ENCODE measurements around the gene ZNF23.

Gene ZNF23

DNA sequence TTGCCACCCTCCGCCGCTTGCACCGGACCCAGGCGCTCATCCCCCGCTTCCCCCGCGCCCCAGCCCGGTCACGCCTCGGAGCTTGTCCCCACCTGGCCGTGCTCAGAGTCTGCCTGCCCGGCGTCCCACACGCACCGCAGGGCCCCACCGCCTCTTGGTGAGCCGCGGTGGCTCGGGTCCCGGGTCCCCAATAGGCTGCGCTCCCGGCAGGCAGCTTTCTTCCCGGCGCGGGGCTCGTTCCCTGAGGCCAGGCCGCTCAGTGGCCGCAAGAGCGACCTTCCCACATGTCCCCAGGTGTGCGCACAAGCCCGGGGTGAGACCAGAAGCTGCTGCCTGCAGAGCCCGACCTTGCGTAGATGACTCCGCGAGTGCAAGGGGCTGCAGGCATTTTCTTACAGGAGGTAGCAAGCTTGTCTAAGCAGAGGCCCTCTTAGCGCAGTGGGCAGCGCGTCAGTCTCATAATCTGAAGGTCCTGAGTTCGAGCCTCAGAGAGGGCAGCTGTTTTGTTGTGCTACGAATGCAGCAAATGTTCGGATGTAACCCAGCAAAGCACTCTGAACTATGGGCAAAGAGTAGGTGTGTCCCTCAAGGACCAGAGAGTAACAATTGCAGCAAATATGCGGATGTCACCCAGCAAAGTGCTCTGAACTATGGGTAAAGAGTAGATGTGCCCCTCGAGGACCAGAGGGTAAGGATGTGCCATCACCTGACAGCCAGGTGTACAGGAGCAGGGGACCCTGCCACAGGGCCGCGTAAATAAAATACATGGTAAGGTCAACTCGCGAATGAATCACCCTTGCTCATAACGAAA, 35.8 kb downstream of the ZNF23 start:
- peak; percentile 84 for DNase-seq (ENCODE audit: low read depth)

DNA sequence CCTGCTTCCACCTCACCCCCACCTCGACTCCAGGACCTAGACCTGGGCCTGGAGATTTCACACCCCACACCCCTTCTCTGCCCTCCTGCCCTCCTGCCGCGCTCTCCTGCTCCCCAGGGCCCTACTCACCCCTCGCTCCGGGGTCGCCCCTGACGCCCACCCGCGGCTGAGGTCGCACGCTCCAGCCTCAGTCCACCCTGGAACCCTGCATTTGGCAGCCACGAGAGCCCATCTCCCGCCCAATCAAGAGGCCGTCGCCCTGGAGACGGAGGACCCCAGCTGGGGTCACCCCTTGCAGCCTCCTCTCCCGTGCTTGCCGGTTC, 36.3 kb downstream of the ZNF23 start:
- no peak for DNase-seq (ENCODE audit: low read depth)

DNA sequence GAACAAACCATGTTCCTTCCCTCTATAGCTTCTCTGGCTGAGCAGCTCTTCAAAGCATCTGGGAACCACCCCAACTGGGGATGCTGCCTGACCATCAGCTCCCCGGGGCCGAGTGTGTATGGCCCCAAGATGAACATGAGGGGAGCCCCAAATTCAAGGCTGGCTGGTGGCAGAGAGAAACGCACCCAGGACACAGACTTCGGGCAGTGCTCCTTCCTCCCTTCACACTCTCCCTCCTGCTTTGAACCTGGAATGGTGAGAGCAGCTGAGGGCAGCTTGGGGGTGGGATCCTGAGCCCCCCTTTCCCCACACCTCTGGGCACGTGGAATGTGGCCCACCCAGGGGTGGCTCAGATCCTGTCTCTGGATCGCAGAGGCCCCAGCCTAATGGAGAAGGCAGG, 37.4 kb downstream of the ZNF23 start:
- DNase-seq (ENCODE audit: low read depth), result no peak

DNA sequence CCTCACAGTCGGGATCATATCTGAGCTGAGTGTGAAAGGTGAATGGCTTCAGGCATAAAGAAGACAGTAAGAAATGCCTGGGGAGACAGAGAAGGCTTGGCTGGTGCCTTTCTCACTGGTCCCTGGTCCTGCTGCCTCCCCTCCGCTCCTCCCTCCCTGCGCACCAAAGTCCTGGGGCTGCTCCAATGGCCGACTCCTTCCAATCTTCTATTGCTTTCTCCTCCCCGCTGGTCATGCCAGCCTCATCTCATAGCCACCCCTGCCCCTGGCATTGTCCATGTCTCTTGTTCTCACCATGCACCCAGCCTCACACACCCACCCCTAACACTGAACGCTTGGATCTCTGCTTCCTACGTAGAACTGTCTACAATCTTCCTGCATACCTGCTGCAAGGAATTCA, 38.2 kb downstream of the ZNF23 start:
- DNase-seq (ENCODE audit: low read depth), result no peak

DNA sequence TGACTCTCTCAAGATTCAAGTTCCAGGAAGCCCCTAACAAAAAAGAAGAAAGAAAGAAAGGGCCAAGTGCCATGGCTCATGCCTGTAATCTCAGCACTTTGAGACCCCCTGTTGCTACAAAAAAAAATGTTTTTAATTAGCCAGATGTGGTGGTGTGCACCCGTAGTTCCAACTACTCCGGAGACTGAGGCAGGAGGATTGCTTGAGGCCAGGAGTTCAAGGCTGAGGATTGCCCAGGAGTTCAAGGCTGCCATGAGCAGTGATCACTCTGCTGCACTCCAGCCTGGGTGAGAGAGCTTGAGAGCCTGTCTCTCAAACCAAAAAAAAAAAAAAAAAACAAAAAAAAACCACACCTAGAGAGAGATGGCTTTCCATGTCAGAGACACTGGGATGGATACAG, 39.0 kb downstream of the ZNF23 start:
- DNase-seq (ENCODE audit: low read depth), result no peak

DNA sequence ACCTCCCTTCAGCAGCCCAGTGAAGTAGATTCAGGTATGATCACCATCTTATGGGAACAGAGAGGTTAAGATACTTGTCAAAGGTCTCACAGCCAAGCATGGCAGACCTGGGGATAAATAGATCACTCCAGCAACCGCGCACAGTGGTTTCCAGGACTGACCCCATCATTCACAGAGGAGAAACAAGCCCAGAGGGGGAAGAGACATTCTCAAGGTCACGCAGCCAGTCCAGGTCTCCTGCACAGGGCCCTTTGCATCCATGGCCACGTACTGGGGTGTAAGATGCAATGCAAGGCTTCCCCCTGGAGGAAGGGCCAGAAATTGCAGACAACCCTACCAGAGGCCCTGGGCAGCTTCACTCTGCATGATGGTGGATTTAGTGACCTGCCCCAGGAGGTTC, 40.1 kb downstream of the ZNF23 start:
- DNase-seq (ENCODE audit: low read depth), result no peak

DNA sequence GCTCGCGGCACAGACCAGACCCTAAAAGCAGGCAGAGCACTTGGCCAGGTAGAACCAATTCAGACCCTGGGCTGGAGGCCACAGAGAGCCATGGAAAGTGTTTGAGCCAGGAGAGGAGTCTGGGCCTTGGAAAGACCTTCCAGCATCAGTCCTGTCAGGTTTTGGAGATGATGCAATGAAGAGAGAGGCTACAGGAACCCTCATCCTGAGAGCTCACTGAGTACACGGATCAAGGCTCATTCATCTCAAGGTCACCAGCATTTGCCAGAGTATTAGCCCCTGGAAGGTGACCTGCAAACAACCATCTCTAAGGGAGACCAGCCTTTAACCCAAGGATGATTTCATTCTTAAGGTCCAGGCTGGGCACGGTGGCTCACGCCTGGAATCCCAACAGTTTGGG, 48.0 kb downstream of the ZNF23 start:
- DNase-seq (ENCODE audit: low read depth), result no peak

DNA sequence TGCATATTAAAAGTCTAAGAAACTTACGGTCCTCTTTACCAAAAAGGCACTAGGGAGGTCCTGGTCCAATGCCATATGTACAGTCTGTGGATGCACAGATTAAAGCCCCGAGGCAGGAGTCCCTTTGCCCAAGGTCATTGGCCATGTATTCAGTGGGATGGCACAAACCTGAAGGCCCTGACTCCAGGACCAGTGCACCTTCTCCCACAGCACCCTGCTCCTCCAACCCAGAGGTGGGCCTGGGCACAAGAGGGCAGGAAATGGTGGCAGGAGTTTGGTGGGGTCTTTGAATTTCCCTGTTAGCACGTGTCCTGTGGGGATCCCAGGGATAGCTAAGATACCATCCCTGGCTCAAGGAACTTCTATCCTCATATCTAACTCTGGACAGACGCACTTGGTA, 48.7 kb downstream of the ZNF23 start:
- no peak for DNase-seq (ENCODE audit: low read depth)

DNA sequence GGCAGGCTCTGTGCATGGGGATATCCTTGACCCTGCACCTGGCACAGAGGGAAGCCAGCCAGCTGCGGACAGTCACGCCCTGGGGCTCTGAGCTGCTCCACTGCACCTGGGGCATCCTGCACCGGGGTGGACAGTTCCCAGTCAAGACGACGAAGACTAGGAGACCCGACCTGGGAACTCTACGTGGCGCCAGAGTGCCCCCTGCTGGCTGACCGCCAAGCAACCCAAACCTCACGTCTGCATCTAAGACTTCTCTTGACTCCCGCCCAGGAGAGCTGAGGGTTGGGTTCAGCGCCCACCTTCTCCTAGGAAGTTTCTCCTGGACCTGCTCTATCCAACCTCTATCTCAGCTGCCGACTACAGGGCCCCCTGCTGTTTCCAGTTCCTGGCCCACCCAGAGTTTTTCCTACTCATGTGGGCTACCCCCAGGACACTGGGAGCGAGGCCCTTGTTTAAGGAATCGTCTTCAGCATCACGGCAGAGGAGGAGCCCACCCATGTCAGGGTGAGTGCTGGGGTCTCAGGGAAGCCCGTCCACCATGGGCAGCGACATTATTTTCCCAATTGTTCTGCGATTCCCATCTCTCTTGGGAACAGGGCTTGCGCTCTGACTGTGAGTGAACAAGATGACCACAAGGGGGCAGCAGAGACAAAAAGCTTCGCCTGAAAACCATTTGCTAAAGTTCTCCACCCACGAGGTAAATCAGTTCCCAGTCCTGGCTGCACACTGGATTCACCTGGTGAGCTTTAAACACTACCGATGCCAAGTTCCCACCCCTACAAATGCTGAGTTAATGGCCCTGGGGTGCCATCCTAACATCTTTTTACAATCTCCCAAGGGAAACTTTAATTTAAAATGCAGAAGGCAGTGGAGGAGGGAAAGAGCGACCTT, 49.5 kb downstream of the ZNF23 start:
- DNase-seq (ENCODE audit: low read depth), result peak; percentile 43

DNA sequence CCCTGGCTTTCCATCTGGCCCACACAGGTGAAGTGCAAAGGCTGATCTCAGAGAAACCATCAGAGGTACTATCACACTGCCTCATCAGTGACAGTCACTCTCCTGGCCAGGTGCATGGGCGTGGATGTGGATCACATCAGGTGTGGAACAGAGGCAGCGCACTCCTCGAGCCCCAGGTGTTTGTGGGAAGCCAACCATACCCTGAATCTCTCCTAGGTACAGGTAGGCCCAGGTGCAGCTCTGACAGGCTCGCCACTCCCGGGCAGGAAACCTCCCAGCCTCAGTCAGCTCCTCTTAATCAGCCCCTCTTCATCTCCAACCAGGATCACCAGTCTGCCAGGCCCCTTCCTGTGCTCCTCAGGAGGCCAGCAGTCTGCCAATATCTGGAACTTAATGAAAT, 51.9 kb downstream of the ZNF23 start:
- DNase-seq (ENCODE audit: low read depth), result no peak

DNA sequence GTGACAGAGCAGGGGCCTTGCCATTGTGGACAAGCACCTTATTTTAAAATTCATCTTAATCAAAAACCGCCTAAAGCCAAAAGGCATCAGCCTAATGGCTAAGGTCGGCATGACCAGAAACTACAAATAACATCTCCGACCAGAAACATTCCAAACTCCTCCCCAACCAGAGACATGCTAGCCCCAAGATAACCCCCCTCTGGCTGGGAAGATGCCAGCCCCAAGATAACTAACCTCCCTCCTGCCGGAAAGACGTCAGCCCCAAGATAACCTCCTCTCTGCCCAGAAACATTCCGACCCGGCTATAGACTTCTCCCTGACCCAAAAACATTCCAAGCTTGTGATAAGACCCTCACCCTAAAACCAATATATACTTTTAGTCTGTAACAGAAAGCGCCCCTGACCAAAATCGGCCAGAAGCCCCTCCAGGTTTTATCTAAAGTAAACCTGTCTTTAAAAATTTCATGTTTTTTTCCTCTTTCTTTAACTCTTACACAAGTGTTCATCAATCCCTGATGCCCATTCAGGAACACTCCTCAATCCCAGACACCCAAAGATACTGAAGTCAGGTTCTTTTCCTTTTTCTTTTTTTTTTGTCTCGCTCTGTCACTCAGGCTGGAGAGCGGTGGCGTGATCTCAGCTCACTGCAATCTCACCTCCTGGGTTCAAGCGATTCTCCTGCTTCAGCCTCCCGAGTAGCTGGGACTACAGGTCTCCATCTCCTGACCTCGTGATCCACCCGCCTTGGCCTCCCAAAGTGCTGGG, 52.9 kb downstream of the ZNF23 start:
- DNase-seq (ENCODE audit: low read depth), result no peak

DNA sequence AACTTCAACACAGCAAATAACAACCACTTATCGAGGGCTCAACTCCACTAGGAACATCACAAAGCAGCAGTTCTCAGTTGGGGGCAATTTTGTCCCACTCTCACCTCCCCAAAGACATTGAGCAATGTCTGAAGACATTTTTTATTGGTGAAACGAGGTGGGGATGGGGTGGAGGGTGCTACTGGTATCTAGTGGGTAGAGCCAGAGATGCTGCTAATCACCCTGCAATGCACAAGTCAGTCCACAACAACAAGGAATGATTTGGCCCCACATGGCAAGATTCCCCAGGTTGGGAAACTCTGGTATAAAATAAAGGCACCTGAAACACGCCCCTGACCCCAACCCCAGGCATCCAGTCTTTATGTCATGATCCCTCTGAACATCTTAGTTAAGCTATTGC, 53.5 kb downstream of the ZNF23 start:
- DNase-seq (ENCODE audit: low read depth), result no peak

DNA sequence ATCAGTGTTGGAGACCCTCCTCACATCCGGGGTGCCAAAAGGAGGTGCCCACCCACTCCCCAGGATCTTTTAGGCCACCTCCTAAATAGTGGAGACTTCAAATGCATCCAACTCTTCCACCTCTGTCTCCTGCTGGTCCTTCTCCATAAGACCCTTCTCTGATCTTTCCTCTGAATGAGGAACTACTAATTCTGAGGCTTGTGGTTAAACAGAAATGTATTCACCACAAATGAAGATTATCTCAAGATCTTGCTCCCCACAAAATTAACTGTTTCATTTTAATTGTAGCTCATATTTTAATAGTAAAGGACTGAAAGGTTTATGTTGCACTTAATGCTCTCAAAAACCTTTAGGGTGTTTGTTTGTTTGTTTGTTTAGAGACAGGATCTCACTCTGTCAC, 54.3 kb downstream of the ZNF23 start:
- no peak for DNase-seq (ENCODE audit: low read depth)

DNA sequence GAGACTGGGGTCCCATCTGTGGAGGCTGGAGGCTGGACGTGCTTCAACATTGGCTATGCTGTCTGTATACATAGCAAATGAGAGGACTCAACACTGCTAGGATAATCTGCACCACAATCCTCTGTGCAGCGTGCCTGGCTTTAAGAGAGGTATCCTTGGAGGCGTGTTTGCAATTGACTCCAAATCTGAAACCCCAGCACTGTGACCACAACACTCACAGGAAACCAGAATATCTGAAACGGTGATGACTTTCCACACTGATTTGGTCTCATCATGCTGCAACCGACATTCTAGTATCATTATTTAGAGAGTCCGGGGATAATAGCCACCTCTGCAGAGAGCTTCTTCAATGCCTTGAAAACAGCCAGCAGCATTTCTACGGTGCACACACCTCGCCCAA, 55.3 kb downstream of the ZNF23 start:
- no peak for DNase-seq (ENCODE audit: low read depth)

DNA sequence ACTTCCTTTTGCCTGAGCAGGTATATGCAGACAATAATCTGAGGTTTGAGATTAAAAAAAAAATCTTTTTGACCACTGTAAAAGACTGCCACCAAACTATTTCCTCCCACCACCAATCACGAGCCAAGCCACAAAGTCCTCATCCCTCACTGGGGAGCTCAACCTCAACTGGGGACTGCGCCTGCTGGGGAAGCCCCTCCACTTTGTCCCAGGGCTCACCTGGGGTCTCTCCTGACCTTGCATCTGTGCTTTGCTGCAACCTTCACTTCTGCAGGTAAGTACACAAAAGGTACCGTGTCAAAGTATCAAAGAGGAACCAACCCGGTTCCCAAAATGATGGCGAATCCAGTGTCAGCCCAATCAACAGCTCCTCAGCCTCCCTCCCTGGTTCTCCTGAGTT, 55.7 kb downstream of the ZNF23 start:
- DNase-seq (ENCODE audit: low read depth), result no peak

DNA sequence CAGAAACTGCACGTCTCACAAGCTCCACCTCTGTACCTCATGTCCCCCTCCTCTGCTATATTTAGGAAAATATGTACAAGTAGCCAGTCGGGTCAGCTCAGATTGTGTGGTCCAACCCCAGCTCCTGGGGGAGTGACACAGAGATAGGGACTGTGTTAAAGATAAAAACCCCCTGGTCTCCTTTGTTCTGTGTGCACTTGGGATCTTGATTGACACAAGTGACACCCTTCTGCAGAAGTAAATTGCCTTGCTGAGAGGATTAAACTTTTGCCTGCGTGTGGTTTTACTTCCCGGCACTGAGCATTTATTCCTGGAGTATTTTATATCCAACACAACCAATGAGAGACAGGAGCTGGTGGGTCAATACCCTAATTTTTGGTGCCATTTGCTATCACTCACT, 57.7 kb downstream of the ZNF23 start:
- no peak for DNase-seq (ENCODE audit: low read depth)

DNA sequence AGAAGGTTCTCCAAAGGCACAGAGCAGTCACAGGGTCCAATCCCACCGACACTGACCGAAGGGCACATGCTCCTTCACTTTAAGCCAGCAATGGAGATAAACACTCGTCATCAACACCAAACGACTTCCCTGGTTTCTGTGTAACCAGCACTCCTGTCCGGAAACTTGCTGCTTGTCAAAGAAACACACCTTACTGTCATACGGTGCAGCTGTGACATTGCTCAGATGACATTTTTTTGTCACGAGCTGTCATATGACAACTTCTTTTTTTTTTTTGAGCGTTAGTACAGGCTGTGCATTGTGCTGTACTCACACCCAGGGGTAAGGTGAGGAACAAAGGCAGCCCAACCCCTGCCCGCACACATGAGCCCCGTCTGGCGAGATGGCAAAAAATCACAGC, 59.4 kb downstream of the ZNF23 start:
- no peak for DNase-seq (ENCODE audit: low read depth)

DNA sequence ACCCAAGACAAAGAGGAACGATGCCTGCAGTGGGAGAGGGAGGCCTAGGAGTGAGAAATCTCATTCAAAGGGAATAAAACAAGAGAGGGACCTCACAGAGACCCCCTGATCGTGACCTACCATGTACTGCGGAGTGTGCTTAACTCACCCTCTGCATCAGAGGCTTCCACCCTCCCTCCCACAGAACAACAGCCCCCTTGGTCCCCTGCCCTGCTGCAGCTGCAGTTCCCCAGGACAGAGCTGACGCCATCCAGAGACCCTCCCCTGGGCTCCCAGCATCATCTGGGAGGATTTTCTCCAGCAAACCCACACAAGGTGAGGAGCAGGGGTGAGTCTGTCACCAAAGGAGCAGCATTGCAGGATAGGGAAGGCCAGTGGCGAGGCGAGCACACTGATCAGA, 60.0 kb downstream of the ZNF23 start:
- DNase-seq (ENCODE audit: low read depth), result no peak

DNA sequence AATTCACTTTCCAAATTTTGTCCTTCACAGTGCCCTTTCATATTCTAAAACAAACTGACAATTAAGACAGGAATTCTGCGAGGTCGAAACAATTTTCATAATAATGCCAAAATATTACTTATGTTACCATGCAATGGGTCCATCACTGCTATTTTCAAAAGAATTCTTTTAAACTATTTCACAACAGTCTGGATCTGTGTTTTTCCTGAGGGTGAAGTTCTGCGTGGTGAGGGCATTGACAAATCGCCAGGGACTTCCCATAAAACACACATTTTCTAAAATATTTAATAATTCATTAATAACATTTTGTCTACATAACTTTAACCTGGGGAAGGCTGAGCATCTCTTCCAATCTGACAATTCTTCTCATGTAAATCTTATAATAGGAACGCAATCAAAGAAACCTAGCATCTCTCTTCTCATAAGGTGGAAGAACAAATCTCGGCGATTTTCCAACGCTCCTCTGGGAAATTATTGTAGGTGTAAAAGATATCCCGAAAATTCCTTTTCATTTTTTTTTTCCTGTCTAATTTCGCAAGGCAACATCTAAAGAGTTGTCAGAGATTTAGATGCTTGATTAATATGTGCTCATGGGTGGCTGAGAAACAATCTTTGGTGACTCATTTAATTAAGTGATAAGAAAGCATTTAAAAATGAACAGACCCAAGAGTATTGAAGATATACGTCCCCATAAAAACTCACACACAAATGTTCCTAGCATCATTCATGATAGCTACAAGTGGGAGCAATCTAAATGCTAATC, 62.1 kb downstream of the ZNF23 start:
- no peak for DNase-seq (ENCODE audit: low read depth)
